Astrocyte (in vitro differentiated cells and primary cell): ENCODE measurements around the gene RALB. TPM values are rescaled to one million over a fixed set of nuclear protein-coding genes. Genes with fewer than 3 reads are reported as not detected.

Experiments
- DNase-seq: peaks from one replicate; pipeline ENCODE4 v3.0.0-alpha.2; 2010; ENCODE audit warnings: low read depth
- FAIRE-seq: peaks from 2 replicates; lab custom pipeline; 2011; peaks lifted over from hg19 to GRCh38; lab: Jason Lieb, UNC
- H2AFZ ChIP-seq: 2 replicates; pipeline ENCODE4 v1.6.0; 2012; ENCODE audit warnings: low read depth, low read length, inconsistent platforms
- H3K27ac ChIP-seq: 2 replicates; pipeline ENCODE4 v1.5.1; 2011; ENCODE audit warnings: low read depth, low read length, inconsistent platforms
- H3K27me3 ChIP-seq: 2 replicates; pipeline ENCODE4 v1.6.0; 2011; ENCODE audit warnings: low read length, inconsistent platforms; ENCODE audit not compliant: insufficient read depth
- H3K36me3 ChIP-seq: 2 replicates; pipeline ENCODE4 v1.5.1; 2011; ENCODE audit warnings: low read length, inconsistent platforms; ENCODE audit not compliant: insufficient read depth
- H3K4me1 ChIP-seq: 2 replicates; pipeline ENCODE4 v1.5.1; 2011; ENCODE audit warnings: low read length, inconsistent platforms; ENCODE audit not compliant: insufficient read depth
- H3K4me2 ChIP-seq: 2 replicates; pipeline ENCODE4 v1.6.0; 2012; ENCODE audit warnings: low read length, inconsistent platforms
- H3K4me3 ChIP-seq: 2 replicates; pipeline ENCODE4 v1.5.1; 2011; ENCODE audit warnings: low read depth, mild to moderate bottlenecking, low read length, inconsistent platforms; ENCODE audit not compliant: insufficient read depth
- H3K79me2 ChIP-seq: 2 replicates; pipeline ENCODE4 v1.6.0; 2012; ENCODE audit warnings: mild to moderate bottlenecking, low read length, inconsistent platforms; ENCODE audit not compliant: insufficient read depth
- H3K9ac ChIP-seq: 2 replicates; pipeline ENCODE4 v1.6.0; 2012; ENCODE audit warnings: mild to moderate bottlenecking, low read length, inconsistent platforms
- H3K9me3 ChIP-seq: 2 replicates; pipeline ENCODE4 v1.5.1; 2012; ENCODE audit warnings: low read depth, mild to moderate bottlenecking, low read length, inconsistent platforms; ENCODE audit not compliant: insufficient read depth
- H4K20me1 ChIP-seq: 2 replicates; pipeline ENCODE4 v1.6.0; 2012; ENCODE audit warnings: low read length, inconsistent platforms; ENCODE audit not compliant: insufficient read depth
- H3K27ac Mint-ChIP-seq: one replicate; pipeline ENCODE4 v1.8.0; 2021; ENCODE audit warnings: mild to moderate bottlenecking, mixed read lengths; ENCODE audit not compliant: unreplicated experiment
- H3K27me3 Mint-ChIP-seq: one replicate; pipeline ENCODE4 v1.8.0; 2021; ENCODE audit warnings: low read depth, mixed read lengths; ENCODE audit not compliant: unreplicated experiment
- H3K36me3 Mint-ChIP-seq: one replicate; pipeline ENCODE4 v1.8.0; 2021; ENCODE audit warnings: low read depth, mixed read lengths; ENCODE audit not compliant: unreplicated experiment
- H3K4me1 Mint-ChIP-seq: one replicate; pipeline ENCODE4 v1.8.0; 2021; ENCODE audit warnings: low read depth, mixed read lengths; ENCODE audit not compliant: unreplicated experiment
- H3K4me3 Mint-ChIP-seq: one replicate; pipeline ENCODE4 v1.8.0; 2021; ENCODE audit warnings: mild to moderate bottlenecking, moderate library complexity, mixed read lengths; ENCODE audit not compliant: unreplicated experiment
- H3K9me3 Mint-ChIP-seq: one replicate; pipeline ENCODE4 v1.8.0; 2021; ENCODE audit warnings: mild to moderate bottlenecking, mixed read lengths; ENCODE audit not compliant: unreplicated experiment
- CTCF ChIP-seq: IDR thresholded peaks from 2 replicates; pipeline ENCODE4 v1.5.1; 2011; ENCODE audit warnings: low read depth, mild to moderate bottlenecking, inconsistent platforms, low read length, moderate library complexity; ENCODE audit not compliant: insufficient read depth
- EZH2 ChIP-seq: IDR thresholded peaks from 2 replicates; pipeline ENCODE4 v1.6.1; 2012; ENCODE audit warnings: mild to moderate bottlenecking, low read length, inconsistent platforms; ENCODE audit not compliant: insufficient read depth
- total RNA-seq: library from RNA; stranded (reverse); gene quantifications from 2 replicates; pipeline ENCODE4 v1.2.1, GENCODE V29; 2021

Gene RALB
- total RNA-seq, 1 donor from 2014 or later, result 44.5 TPM

DNA sequence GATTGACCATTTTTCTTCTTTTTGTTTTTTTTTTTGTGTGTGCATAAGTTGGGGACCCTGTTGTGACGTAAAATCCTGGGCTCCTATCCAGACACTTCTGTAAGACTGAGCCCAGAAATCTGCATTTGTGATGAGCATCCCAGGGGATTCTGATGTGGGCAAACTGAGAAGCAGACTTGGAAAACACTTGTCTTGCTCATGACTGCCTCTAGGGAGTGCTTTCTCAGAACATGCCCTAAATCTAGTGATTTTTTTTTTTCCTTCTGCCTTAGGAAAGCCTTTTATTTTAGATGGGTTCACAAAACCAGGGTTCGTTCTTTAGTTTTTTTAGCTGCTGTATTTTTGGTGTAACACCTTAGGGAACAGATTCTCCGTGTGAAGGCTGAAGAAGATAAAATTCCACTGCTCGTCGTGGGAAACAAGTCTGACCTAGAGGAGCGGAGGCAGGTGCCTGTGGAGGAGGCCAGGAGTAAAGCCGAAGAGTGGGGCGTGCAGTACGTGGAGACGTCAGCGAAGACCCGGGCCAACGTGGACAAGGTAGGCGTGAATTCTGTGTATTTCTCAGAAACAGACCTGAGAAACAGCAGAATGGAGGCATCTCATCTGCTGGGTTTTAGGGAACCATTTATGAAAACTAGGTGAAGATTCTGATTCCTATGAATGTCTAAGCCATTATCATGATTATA is 36.7 kb downstream of the RALB start:
- peaks cover 13% of the 10 kb centered on the region for H3K36me3 ChIP-seq
- H3K4me1 Mint-ChIP-seq, result peaks cover 35% of the 10 kb centered on the region
- H3K27me3 ChIP-seq, result no peaks in the 10 kb centered on the region
- H3K9me3 ChIP-seq, result no peaks in the 10 kb centered on the region
- peak overlapping the region; percentile 18 for H3K4me3 Mint-ChIP-seq
- H3K36me3 Mint-ChIP-seq, result peaks cover 11% of the 10 kb centered on the region
- H3K79me2 ChIP-seq, result no peaks in the 10 kb centered on the region
- peaks cover 14% of the 10 kb centered on the region for H4K20me1 ChIP-seq
- no peak overlapping the region for H3K4me3 ChIP-seq
- no peak overlapping the region for H3K4me2 ChIP-seq
- DNase-seq, result no peak
- H3K27ac Mint-ChIP-seq, result peak overlapping the region; percentile 19
- H3K9ac ChIP-seq, result no peak overlapping the region
- peaks cover 31% of the 10 kb centered on the region for H3K4me1 ChIP-seq
- H3K27ac ChIP-seq, result no peak overlapping the region
- no peaks in the 10 kb centered on the region for H3K27me3 Mint-ChIP-seq
- no peak overlapping the region for H2AFZ ChIP-seq
- TF ChIP-seq EZH2 (no peak), CTCF (peak; percentile 32)
- no peaks in the 10 kb centered on the region for H3K9me3 Mint-ChIP-seq
- FAIRE-seq, result no peak

DNA sequence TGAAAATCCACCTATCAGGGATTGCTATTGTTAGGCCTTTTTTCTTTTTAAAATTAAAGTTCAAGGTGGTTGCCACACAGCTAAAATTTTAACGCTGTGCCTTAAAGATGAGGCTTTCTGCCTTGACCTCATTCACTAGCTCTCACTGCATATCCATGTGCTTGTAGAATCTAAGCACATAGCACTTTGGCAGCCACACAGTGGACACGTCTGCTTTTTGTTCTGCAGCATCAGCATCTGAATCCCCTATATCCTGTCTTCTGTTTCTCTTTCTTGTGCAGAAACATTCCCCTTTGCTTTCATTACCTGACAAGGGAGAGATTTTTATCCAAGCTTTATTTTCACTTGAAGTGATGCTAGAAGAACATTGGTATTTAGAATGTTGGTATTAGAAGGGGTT is 38.1 kb downstream of the RALB start:
- Mint-ChIP-seq H3K27me3 (no peaks in the 10 kb centered on the region), H3K9me3 (no peaks in the 10 kb centered on the region), H3K36me3 (peaks cover 14% of the 10 kb centered on the region), H3K4me1 (peaks cover 35% of the 10 kb centered on the region), H3K27ac (no peak overlapping the region), H3K4me3 (no peak overlapping the region)
- Histone ChIP-seq H3K27me3 (no peaks in the 10 kb centered on the region), H3K4me3 (no peak overlapping the region), H3K9ac (no peak overlapping the region), H4K20me1 (peaks cover 10% of the 10 kb centered on the region), H3K4me1 (peaks cover 31% of the 10 kb centered on the region), H3K36me3 (peaks cover 13% of the 10 kb centered on the region), H3K27ac (no peak overlapping the region), H3K4me2 (peak overlapping the region; percentile 30), H2AFZ (no peak overlapping the region), H3K9me3 (no peaks in the 10 kb centered on the region), H3K79me2 (no peaks in the 10 kb centered on the region)
- TF ChIP-seq EZH2 (no peak), CTCF (no peak)
- DNase-seq, result no peak
- no peak for FAIRE-seq
